Activated T-helper 1 cell treated with Interleukin-2 at 50 U/mL for 16 hours (primary cell): Measurements from ENCODE around the gene HIVEP3.

Experiments
- DNase-seq: peaks from one replicate; pipeline ENCODE4 v3.0.0-alpha.2; 2020; ENCODE audit warnings: low read depth

The HIVEP3 gene

GRCh38 chr1:41733021-41733420, 185.7 kb downstream of the HIVEP3 start:
- no peak for DNase-seq

GRCh38 chr1:41731516-41732030, 187.1 kb downstream of the HIVEP3 start:
- no peak for DNase-seq

DNA sequence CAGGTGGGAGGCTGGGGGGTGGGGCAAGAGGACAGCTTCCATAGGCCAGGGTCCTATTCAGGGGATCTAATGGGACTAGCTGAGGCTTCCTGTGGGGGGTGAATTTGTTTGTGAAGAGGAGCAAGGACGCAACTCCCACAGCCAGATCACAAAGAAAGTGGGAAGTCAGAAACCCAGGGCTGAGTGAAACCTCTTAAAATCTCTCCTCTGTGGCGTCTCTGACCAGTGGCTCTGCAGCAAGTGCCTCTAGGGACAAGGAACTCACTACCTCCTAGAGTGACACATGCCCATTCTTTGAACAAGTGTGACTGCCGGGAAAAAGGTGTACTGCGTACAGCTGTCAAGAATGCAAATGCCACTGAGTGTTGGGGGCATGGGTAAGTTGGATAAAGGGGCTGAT, 187.9 kb downstream of the HIVEP3 start:
- DNase-seq = no peak

- no peak for DNase-seq
Observed at GRCh38 chr1:41728403-41729202, 190.1 kb downstream of the HIVEP3 start.

DNA sequence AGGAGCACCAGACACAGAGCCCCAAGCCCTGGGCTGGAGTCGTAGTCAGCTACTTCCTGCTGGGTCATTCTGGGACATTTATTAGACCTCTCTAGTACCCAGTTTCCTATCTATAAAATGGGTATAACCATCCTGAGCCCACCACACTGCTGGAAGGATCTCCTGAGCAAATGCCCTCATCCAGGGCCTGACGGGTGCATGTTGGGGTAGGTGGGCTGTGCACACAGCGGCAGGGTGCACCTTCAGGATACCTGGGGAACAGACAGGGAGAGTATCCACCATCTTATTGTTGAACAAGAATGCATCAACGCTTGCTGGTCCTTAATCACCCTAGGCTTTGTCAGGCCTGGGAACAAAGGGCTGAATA, 191.0 kb downstream of the HIVEP3 start:
- DNase-seq = no peak

GRCh38 chr1:41726899-41727748, 191.6 kb downstream of the HIVEP3 start:
- no peak for DNase-seq

DNA sequence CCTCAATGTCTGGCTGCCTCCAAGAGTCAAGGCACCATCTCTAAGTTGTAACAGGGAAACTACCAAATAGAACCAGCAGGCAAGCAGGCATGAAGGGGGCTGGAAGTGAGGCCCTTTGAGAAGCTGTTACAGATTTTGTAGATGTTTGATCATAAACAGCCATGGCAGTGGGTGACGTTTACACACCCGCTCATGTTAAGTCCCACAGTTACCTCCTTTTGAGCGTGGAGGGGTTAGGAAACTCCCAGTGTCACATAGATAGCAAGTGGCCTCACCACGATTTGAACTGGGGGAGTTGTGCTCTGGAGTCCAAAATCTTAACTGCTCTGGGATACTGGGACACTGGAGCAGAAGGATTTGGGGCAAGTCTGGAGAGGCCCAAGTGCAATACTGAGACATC, 192.4 kb downstream of the HIVEP3 start:
- no peak for DNase-seq

DNA sequence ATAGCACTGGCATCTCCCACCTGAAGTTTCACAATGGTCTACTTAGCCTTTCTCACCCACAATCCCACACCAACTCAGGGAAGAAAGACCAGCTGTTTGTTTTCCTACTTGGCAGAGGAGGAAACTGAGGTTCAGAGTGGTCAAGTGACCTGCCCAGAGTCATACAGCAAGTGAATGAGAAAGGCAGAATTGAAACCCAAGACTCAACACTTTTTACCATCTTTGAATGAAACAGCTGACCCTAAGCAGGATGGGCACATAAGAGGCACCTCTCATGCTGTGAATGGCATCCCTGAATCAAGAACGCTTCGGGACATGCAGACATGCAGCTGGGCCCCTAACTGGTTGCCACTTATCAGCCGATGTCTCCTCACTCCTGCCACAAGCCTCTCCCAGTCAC, 193.8 kb downstream of the HIVEP3 start:
- no peak for DNase-seq

GRCh38 chr1:41724248-41724647, 194.5 kb downstream of the HIVEP3 start:
- DNase-seq = no peak

DNA sequence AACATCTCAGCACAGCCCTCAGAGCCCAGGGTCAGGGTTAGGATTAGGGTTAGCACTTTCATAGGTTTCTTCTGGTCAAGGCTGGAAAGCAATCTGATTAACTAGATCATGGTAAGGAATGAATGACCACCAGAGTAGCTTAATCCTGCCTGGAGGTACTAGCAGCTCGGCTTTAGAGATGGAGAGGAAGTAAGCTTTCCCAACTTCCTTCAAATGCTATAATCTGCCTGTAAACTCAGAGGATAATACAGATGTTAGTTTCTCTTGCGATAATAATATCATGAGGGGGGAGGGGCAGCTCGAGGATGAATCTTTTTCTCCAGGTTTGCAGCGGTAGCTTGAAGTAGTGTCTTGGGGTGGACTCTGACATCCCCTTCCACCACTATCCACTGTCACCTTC, 194.9 kb downstream of the HIVEP3 start:
- DNase-seq = no peak

DNA sequence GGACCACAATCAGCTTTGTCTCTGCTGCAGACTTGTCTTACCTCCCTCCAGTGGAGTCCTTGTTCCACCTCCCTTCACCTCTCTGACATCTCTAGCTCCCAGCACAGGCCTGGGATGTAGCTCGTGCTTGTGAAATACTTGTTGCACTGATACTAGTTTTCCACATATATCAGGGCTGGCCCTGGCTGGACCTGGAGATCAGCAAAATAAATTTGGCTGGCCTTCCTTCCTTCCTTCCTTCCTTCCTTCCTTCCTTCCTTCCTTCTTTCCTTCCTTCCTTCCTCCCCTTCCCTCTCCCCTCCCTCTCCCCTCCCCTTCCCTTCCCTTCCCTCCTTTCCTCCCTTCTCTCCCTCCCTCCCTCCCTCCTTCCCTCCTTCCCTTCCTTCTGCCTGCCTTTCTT, 196.5 kb downstream of the HIVEP3 start:
- no peak for DNase-seq

- no peak for DNase-seq
Observed at GRCh38 chr1:41720861-41721410, 197.8 kb downstream of the HIVEP3 start.

- no peak for DNase-seq
Observed at GRCh38 chr1:41719590-41719989, 199.1 kb downstream of the HIVEP3 start.

DNA sequence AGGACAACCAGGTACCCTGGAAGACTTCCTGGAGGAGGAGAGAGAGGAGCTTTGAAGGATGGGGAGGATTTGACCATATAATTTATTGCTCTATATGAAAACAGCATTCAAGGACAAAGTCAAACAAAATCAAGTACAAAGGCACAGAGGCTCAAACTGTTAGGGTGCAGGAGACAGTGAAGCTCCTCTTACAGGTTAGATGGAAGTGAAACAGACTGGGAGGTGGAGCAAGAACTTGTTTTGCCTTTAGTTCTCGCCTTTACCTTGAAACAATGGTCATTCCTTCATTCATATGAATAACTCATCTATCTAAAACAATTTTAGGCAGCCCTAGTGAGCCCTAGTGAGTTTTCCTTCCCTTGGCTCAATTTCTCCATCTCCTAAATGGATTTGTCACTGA, 199.6 kb downstream of the HIVEP3 start:
- DNase-seq = no peak

DNA sequence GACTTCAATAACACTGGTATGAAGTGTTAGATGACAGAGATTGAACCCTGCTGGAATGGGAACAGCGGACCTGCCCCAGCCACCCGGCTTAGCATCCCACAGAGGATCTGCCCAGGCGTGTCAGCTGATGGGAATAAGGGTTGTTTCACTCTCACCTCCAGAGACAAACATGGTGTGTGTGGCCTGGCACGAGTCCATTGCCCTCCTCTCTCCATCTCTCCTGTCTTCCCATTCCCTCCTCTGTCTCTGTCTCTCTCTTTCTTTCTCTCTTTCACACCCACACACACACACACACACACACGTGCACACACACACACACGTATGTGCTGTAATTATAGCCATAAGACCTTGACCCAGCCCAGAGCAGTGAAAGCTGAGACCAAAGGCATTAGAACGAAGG, 200.2 kb downstream of the HIVEP3 start:
- no peak for DNase-seq

GRCh38 chr1:41716188-41717130, 202.3 kb downstream of the HIVEP3 start:
- DNase-seq = no peak

DNA sequence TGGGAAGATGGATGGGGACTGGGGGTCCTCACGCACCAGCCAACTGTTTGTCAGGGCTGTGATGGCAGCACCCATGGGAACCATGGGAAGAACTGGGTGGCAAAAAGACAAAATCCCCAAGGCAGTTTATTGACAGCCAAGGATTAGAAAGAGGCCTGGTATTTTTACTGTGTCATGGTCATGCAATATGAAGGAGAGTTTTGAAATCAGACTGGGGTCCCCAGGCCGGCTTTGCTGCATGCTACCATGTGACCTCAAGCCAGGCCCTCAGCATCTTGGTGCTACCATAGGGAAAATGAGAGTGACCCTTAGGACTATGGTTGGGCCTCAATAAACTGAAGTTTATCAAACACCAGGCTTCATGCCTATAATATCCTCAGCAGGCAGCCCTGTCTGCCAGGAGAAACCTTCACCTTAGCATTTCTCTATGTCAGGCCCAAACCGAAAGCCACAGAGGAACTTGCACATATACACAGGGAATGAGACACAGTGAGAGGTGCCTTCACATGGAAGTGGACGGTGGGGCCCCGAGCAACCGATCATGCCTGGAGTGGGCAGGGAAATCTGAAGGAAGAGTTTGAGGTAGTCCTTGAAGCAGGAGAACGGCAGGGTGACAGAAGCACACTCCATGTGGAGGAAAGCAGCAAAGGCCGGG, 203.2 kb downstream of the HIVEP3 start:
- DNase-seq = no peak

GRCh38 chr1:41714638-41715389, 203.9 kb downstream of the HIVEP3 start:
- DNase-seq = no peak

DNA sequence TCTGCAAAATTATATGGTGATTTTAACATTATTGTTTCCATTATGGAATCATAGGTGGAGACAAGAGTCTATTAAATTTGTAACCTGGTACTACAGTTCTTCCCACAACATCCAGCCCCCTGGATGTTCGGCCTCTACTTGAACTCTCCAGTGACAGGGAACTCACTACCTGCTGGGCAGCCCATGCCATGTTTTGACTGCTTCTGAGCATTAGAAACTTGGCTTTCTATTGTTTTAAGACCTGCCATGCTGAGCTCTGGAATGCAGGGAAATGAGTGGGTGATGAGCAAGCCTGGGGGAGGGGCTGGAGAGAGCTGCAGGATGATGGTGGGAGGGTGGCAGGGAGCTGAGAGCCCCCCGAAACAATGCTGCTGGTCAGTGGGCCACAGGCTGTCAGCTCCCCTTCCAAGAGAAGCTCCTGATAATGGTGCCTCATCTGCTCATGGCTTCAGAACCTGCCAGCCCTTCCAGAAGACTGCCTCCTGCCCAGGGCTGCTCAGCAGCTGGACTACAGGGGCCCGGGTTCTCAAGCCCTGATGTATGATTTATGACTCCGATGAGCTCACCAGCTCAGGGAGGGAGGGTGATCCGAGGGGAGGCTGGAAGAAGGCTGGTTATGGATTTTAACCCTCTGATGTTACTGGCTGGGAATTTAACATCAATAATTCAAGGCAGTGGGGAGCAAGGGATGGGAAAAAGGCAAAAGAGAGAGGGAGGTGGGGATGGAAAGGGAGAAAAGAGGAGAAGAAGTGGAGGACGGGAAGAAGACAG, 205.0 kb downstream of the HIVEP3 start:
- no peak for DNase-seq

GRCh38 chr1:41713141-41713540, 205.6 kb downstream of the HIVEP3 start:
- no peak for DNase-seq
